Kidney epithelial cell (primary cell): ENCODE measurements around the gene FNDC11. TPM values are rescaled to one million over a fixed set of nuclear protein-coding genes. Genes with fewer than 3 reads are reported as not detected.

Source experiments
- DNase-seq: peaks from one replicate; pipeline ENCODE4 v3.0.0-alpha.2; 2010; ENCODE audit warnings: low read depth
- H3K27me3 ChIP-seq: 2 replicates; pipeline ENCODE4 v1.6.0; 2011; ENCODE audit warnings: low read length; ENCODE audit not compliant: control insufficient read depth, insufficient read depth
- H3K36me3 ChIP-seq: 2 replicates; pipeline ENCODE4 v1.5.1; 2011; ENCODE audit warnings: low read length; ENCODE audit not compliant: control insufficient read depth, insufficient read depth
- H3K4me3 ChIP-seq: 2 replicates; pipeline ENCODE4 v1.5.1; 2011; ENCODE audit warnings: low read depth, mild to moderate bottlenecking, control low read depth, low read length
- total RNA-seq: library from RNA; depleted of rRNA; stranded (reverse); fragments of >200 nt; gene quantifications from 2 replicates; pipeline ENCODE4 v1.2.3, GENCODE V29; 2015
- TF ChIP-seq, protein P1 (sequence below): IDR thresholded peaks from 2 replicates; pipeline ENCODE4 v1.5.1; 2011; ENCODE audit warnings: mild to moderate bottlenecking, moderate library complexity, low read length, control low read depth, inconsistent platforms; ENCODE audit not compliant: insufficient read depth, poor library complexity, severe bottlenecking

Gene FNDC11
- total RNA-seq, 1 donor from 2014 or later, result 1.1 TPM

DNA sequence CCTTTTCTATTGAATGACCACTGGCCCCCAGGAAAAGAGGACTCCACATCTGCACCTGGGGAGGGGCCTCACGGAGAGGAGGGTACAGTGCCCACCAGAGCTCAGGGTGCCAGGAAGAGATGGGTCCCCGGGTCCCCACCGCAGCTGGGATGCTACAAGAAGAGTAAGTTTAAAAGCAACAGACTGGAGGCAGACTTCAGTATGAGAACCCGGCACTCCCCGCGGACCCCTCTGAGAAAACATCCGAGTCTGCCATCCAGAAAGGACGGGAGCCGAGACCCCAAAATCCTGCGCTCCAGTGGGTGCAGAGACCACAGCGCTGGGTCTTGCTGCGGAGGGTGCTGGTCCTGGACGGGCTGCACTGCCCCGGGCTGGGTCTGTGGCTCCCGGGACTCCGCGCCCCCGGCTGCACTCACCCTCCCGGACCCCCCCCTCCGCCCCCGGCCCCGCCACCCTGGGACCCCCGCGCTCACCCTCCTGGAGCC lies 19.7 kb downstream of the FNDC11 start:
- TF ChIP-seq, protein P1, sequence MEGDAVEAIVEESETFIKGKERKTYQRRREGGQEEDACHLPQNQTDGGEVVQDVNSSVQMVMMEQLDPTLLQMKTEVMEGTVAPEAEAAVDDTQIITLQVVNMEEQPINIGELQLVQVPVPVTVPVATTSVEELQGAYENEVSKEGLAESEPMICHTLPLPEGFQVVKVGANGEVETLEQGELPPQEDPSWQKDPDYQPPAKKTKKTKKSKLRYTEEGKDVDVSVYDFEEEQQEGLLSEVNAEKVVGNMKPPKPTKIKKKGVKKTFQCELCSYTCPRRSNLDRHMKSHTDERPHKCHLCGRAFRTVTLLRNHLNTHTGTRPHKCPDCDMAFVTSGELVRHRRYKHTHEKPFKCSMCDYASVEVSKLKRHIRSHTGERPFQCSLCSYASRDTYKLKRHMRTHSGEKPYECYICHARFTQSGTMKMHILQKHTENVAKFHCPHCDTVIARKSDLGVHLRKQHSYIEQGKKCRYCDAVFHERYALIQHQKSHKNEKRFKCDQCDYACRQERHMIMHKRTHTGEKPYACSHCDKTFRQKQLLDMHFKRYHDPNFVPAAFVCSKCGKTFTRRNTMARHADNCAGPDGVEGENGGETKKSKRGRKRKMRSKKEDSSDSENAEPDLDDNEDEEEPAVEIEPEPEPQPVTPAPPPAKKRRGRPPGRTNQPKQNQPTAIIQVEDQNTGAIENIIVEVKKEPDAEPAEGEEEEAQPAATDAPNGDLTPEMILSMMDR, result no peak
- Histone ChIP-seq H3K36me3 (no peaks in the 10 kb centered on the region), H3K4me3 (peak overlapping the region; percentile 71), H3K27me3 (peaks cover 2% of the 10 kb centered on the region)
- DNase-seq, result no peak

DNA sequence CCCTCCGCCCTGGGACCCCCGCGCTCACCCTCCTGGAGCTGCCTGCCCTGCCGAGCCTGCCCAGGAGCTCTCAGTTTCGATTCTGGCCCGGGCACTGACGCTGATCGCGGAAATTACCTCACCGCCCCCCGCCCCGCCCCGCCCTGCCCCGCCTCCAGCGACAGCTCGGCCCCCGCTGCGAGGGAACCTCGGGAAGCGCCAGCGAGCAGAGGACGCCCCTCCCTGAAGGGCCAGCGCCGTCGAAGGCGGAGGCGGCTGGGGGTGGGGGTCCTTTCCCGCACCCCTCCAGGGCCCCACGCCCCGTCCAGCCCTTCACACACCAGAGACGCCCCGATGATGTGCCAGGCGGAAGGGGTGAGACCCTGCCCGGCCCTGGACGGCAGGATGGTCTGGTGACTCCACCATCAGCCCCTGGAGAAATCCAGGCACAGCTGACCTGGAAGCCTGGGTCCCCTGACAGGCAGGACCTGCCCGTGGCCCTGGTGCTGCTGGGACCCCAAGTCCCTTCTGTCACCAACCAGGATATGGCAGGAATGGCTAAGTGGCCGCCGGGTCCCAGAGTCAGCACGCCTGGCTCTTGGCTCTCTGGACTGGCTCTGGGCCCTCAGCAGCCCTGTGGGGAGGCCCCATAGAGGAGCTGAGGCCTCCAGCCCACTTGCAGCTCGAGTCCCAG lies 20.3 kb downstream of the FNDC11 start, which contains the start of gene HELZ2:
HELZ2 (minus strand) TSS at position 84 of the 673 bp plus-strand sequence. CDS start 1,854 bp downstream, outside the sequence.
- TF ChIP-seq, protein P1, result no peak
- H3K36me3 ChIP-seq, result no peaks in the 10 kb centered on the region
- no peak for DNase-seq
- H3K4me3 ChIP-seq, result peak within 1 kb of the TSS; percentile 71
- H3K27me3 ChIP-seq, result peaks cover 4% of the 10 kb centered on the region

DNA sequence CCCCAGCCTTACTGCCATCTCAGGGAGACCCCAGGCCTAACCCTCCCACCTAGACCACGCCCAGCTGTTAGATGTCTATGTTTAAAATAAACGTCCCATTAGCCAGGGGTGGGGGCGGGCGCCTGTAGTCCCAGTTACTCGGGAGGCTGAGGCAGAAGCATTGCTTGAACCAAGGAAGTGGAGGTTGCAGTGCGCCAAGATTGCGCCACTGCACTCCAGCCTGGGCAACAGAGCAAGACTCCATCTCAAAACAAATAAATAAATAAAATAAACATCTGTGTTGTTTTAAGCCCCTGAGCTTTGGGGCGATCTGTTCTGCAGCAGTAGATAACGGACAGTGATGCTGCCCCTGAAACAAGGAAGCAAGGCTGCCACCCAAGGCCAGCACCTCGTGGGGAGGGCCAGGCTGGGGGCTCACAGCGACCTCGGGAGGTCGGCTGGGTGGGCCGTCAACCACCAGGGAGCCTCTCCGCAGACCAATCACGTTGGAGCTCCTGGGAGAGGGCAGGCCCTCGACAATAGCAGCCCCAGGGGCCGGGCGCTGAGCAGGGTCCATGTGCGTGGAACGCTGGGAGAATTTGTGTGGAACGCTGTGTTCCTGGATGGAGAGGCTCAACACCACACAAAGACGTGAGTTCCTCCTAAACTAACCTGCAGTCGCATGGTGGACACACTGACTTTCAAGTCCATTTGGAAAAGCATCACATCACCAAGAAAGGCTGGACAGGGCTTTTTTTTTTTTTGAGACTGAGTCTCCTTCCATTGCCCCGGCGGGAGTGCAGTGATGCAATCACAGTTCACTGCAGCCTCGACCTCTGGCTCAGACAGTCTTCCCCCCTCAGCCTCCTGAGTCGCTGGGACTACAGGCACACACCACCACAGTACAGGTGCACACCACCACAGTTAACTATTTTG lies 21.1 kb downstream of the FNDC11 start:
- no peak for DNase-seq
- no peak overlapping the region for H3K4me3 ChIP-seq

DNA sequence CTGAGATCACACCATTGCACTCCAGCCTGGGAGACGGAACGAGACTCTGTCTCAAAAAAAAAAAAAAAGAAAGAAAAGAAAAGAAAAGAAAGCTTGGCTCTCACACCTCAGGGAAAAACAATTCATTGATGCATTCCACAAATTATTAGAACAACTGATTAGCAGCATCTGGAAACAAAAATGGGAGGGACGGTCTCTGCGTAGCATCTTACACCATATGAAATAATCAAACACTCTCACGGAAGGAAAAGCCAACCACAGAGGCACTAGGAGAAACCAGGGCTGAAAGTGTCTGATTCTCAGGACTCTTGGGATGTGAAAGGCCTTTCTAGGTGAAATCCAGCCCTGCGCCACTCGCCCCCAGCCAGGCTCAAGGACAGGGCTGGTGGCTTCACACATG lies 22.4 kb downstream of the FNDC11 start:
- no peak for DNase-seq
- H3K36me3 ChIP-seq, result no peaks in the 10 kb centered on the region
- H3K4me3 ChIP-seq, result no peak overlapping the region
- TF ChIP-seq, protein P1, result no peak
- H3K27me3 ChIP-seq, result peaks cover 4% of the 10 kb centered on the region

More for the DNA sequence above, 21.1 kb downstream of the FNDC11 start:
- H3K36me3 ChIP-seq, result no peaks in the 10 kb centered on the region
- TF ChIP-seq, protein P1, result no peak
- H3K27me3 ChIP-seq, result peaks cover 4% of the 10 kb centered on the region

DNA sequence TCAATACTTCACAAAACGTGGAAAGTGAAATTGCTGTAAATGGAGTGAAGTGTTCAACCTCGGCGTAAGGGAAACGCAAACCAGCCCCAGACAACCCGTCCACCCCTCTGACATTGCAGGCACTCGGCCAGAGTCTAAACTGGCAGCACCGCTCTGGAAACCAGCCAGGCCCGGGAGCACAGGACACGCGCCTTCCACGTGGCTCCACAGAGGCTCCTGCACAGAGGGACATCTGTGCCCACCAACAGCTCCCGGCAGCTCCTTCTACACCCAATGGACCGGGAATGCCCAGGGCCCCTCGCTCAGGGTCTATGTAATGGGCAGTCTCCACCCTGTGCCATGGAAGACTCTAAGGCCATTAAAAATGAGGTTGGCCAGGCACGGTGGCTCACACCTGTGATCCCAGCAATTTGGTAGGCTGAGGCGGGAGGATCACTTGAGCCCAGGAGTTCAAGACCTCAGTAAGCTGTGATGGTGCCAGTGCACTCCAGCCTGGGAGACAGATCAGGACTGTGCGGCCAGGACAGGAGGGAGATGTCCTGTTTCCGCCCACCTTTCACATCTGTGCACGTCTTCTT lies 23.4 kb downstream of the FNDC11 start:
- H3K36me3 ChIP-seq, result no peaks in the 10 kb centered on the region
- peaks cover 4% of the 10 kb centered on the region for H3K27me3 ChIP-seq
- no peak for DNase-seq
- no peak overlapping the region for H3K4me3 ChIP-seq
- TF ChIP-seq, protein P1, result no peak
